LNCaP clone FGC (cell line): Measurements from ENCODE around the gene DEPDC5.

Experiments used
- DNase-seq: peaks from one replicate; pipeline ENCODE4 v3.0.0-alpha.2; 2011; ENCODE audit warnings: low read depth
- H3K4me3 ChIP-seq: 2 replicates; pipeline ENCODE4 v1.5.1; 2011; ENCODE audit warnings: mild to moderate bottlenecking, low read depth, low read length, control low read depth
- TF ChIP-seq, protein P1 (sequence below): IDR thresholded peaks from 2 replicates; pipeline ENCODE4 v1.5.1; 2012; ENCODE audit warnings: mild to moderate bottlenecking; ENCODE audit not compliant: control insufficient read depth, insufficient read depth; ENCODE audit errors: extremely low read depth

DEPDC5 gene

DNA sequence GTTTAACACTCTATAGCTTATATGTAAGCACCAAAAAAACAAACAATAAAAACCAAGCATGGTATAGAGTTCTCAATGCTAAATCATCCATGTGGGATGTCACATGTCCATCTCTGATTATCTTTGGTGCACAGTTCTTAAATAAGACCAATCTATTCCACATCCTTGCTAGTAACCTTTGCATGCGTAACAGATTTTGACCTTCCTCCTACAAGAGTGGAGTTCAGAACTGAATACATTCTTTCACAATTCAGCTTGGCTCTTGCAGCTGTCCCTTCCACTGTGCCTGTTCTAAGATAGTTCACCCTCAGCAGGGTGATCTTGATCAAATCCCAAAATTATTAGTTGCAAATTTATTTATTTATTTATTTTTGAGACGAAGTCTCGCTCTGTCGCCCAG is 25.0 kb upstream of the DEPDC5 start:
- DNase-seq, result no peak

DNA sequence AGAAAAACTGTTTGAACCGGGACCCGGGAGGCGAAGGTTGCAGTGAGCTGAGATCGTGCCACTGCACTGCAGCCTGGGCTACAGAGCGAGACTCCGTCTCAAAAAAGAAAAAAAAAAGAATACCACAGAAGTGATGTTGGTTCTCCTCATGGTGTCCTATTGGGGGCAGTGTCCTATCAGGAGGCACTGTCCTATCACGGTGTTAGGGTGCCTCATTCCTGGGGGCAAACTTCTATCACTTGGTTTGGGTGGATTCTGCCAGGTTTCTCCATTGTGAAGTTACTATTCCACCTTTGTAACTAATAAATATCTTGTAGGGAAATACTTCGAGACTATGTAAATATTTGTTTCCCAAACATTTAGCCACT is 23.5 kb upstream of the DEPDC5 start:
- TF ChIP-seq, protein P1, sequence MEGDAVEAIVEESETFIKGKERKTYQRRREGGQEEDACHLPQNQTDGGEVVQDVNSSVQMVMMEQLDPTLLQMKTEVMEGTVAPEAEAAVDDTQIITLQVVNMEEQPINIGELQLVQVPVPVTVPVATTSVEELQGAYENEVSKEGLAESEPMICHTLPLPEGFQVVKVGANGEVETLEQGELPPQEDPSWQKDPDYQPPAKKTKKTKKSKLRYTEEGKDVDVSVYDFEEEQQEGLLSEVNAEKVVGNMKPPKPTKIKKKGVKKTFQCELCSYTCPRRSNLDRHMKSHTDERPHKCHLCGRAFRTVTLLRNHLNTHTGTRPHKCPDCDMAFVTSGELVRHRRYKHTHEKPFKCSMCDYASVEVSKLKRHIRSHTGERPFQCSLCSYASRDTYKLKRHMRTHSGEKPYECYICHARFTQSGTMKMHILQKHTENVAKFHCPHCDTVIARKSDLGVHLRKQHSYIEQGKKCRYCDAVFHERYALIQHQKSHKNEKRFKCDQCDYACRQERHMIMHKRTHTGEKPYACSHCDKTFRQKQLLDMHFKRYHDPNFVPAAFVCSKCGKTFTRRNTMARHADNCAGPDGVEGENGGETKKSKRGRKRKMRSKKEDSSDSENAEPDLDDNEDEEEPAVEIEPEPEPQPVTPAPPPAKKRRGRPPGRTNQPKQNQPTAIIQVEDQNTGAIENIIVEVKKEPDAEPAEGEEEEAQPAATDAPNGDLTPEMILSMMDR, result peak; percentile 26; the same call in 1 of the 2 replicates
- no peak for DNase-seq
- no peak overlapping the region for H3K4me3 ChIP-seq

More for the DNA sequence above, 25.0 kb upstream of the DEPDC5 start:
- H3K4me3 ChIP-seq, result no peak overlapping the region
- TF ChIP-seq, protein P1, result no peak

DNA sequence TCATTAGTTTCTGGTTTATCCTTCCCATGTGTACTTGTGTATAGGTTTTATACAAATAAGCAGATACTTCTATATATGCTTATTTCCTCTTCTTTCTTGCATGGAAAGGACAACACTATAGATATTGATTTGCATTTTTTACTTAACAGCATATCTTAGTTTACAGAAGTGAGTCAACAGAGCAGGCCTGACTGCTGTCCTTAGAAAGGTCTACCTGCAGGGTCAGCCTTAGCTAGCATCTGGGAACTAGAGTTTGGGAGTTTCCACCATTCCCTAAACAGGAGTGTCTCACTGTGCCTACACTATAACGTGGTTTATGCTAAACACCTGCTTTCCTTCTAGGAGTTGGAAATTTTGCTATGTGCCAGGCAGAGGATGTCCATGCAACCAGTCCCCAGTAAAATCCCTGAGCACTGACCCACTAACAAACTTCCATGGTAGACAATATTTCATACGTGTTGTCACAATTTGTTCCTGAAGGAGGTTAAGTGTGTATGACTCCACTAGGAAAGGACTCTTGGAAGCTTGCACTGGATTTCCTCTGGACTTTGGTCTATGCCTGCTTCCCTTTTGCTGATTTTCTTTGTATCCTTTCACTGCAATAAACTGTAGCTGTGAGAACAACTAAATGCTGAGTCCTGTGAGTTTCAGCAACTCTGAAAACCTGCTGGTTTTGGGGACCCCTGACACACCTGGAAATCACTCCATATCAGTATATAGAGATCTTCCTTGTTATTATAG is 21.6 kb upstream of the DEPDC5 start:
- TF ChIP-seq, protein P1, result no peak
- H3K4me3 ChIP-seq, result no peak overlapping the region
- DNase-seq, result no peak

DNA sequence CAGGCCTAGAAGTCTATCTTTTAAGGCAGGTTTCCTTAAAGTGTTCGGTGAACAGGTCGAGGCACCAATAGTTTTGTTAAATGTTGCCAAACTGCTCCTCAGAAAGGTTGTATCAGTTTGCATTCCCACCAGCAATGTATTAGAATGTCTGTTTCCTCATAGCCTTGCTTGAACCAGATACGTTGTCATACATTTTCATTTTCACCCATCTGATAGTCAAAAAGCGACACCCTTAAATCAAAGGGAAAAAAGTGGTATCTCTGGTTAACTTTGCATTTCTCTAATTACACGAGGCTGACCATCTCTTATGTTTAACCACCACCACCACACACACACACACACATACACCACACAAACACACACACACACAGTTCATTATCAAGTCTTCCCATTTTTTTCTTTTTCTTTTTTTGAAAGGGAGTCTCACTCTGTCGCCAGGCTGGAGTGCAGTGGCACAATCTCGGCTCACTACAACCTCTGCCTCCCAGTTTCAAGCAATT is 20.2 kb upstream of the DEPDC5 start:
- DNase-seq, result no peak

DNA sequence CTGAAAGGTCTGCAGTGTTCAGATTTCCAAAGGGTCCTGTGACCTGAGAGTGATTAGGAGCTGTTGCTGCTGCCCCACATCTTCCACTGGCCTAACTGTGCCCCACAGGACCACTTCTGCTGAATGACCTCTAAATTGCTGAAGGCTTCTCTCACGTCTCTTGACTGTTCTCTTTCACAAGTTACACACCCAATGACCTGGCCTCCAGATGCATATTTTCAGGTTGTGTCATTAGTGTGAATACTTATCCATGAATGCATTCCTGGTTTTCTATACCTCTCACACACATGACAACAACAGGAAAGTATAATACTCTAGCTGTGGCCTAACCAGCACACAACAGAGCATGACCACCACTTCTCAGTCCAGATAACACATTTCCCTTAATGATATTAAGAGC is 19.3 kb upstream of the DEPDC5 start:
- TF ChIP-seq, protein P1, result no peak
- no peak for DNase-seq
- H3K4me3 ChIP-seq, result no peak overlapping the region

More for the DNA sequence above, 20.2 kb upstream of the DEPDC5 start:
- TF ChIP-seq, protein P1, result no peak
- H3K4me3 ChIP-seq, result no peak overlapping the region

DNA sequence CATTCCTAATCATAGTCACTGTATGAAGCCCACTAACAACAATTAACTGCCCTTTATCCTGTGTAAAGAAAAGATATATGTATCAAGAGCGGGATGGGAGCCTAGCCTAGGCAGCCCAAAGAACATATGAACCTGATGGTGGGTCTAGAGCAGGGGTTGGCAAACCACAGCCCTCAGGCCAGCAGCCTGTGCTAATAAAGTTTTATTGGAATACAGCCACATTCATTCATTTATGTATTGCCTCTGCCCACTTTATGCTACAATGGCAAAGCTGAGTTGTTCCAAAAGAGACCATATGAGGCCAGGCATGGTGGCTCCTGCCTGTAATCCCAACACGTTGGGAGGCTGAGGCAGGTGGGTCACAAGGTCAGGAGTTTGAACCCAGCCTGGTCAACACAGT is 17.4 kb upstream of the DEPDC5 start:
- TF ChIP-seq, protein P1, result no peak
- no peak overlapping the region for H3K4me3 ChIP-seq
- DNase-seq, result no peak

DNA sequence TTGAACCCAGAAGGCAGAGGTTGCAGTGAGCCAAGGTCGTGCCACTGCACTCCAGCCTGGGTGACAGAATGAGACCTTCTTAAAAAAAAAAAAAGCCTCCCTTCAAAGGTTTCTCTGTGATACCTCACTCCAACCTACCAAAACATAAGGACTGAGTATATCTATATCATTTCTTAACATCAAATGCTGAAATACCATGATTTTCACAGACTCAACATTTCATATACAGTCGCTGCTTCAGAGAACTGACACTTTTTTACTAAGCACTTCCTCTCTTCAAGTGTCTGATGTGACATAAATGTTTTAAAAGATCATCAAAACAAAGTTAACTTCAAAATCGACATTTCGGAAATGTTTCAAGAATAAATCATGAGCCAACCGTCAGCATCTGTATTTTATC is 15.9 kb upstream of the DEPDC5 start:
- TF ChIP-seq, protein P1, result no peak
- no peak for DNase-seq
- H3K4me3 ChIP-seq, result no peak overlapping the region
